ENCODE data around the gene RPLP2. TPM values are rescaled to one million over a fixed set of nuclear protein-coding genes. Genes with fewer than 3 reads are reported as not detected.

Gene RPLP2
- total and polyA plus RNA-seq, 2 donors (not counting 1 experiment from before 2014, with no cell fraction given) = 525 to 3,947 TPM

DNA sequence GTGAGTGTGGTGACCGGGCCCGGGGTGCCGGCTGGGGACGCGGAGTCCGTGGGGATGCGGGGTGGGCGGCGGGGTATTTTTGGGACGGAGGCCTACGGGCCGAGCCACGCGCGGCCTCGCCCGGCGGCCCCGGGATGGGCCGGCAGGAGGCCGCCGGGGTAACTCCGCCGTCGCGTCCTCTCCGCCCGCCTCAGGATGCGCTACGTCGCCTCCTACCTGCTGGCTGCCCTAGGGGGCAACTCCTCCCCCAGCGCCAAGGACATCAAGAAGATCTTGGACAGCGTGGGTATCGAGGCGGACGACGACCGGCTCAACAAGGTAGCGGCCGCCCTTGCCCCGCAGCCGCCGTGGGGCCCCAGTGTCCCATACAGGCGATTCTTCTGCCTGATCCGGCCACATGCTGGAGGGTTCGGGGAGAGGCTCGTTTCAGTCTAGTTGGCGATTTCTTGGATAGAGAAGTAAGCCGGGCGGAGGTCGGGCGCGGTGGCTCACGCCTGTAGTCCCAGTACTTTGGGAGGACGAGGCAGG is 337 bp downstream of the RPLP2 start:
- Histone ChIP-seq H3K4me3 (ENCODE audit: control extremely low read depth in 1 of 5, extremely low read depth in 1 of 5, insufficient read depth in 1 of 5, low read depth in 2 of 5, low read length in 4 of 5) (peak overlapping the region; percentile 53 to 95 (median 86)), H3K36me3 (replicated peaks in 1 of 2; ENCODE audit: control extremely low read depth in 1 of 2, control insufficient read depth in 1 of 2, extremely low read depth in 1 of 2, insufficient read depth in 2 of 2, low read length in 1 of 2) (peaks cover 2 to 24% of the 10 kb centered on the region in 2 experiments), H2AFZ (ENCODE audit: insufficient read depth, low read depth, low read length, poor library complexity, severe bottlenecking) (peak overlapping the region; percentile 93), H3K4me1 (ENCODE audit: control insufficient read depth in 2 of 2, insufficient read depth in 2 of 2, low read length in 2 of 2) (peaks cover 21 to 31% of the 10 kb centered on the region in 2 donors), H3K4me2 (replicated peaks; ENCODE audit: low read depth, low read length, poor library complexity, severe bottlenecking) (peak overlapping the region; percentile 87), H3K9me3 (ENCODE audit: control extremely low read depth in 1 of 3, control insufficient read depth in 2 of 3, insufficient read depth in 1 of 3, low read length in 2 of 3) (no peaks in the 10 kb centered on the region), H3K27ac (ENCODE audit: low read length in 2 of 2) (peak overlapping the region; percentile 83 to 94), H3K79me2 (ENCODE audit: control insufficient read depth, insufficient read depth, low read length) (peaks cover 27% of the 10 kb centered on the region), H3K27me3 (replicated peaks in 1 of 4; ENCODE audit: control extremely low read depth in 1 of 4, control insufficient read depth in 3 of 4, insufficient read depth in 4 of 4, low read length in 3 of 4) (no peaks in the 10 kb centered on the region), H4K20me1 (ENCODE audit: control insufficient read depth, insufficient read depth, low read length, poor library complexity, severe bottlenecking) (peaks cover 36% of the 10 kb centered on the region), H3K9ac (ENCODE audit: low read length) (peak overlapping the region; percentile 90)
- TF ChIP-seq EZH2 (IDR thresholded peaks at IDR 0.05; ENCODE audit: borderline replicate concordance, insufficient read depth, low read depth, low read length, poor library complexity, severe bottlenecking) = no peak
- TF ChIP-seq, protein P1, sequence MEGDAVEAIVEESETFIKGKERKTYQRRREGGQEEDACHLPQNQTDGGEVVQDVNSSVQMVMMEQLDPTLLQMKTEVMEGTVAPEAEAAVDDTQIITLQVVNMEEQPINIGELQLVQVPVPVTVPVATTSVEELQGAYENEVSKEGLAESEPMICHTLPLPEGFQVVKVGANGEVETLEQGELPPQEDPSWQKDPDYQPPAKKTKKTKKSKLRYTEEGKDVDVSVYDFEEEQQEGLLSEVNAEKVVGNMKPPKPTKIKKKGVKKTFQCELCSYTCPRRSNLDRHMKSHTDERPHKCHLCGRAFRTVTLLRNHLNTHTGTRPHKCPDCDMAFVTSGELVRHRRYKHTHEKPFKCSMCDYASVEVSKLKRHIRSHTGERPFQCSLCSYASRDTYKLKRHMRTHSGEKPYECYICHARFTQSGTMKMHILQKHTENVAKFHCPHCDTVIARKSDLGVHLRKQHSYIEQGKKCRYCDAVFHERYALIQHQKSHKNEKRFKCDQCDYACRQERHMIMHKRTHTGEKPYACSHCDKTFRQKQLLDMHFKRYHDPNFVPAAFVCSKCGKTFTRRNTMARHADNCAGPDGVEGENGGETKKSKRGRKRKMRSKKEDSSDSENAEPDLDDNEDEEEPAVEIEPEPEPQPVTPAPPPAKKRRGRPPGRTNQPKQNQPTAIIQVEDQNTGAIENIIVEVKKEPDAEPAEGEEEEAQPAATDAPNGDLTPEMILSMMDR (IDR thresholded peaks at IDR 0.05) = peak; percentile 13
- POLR2A ChIA-PET = interaction anchor here (0.6 to 2.9 kb wide), 6 partner anchors 9 to 116 kb away, joined by 3 to 32 read pairs (median 9); partner anchors contain the start of genes PNPLA2, POLR2L, SLC25A22 and TSPAN4
- ATAC-seq (ENCODE audit: low read depth) (peak; percentile 2), DNase-seq (no peak)
- H3K27me3 Mint-ChIP-seq = no peaks in the 10 kb centered on the region
- H3K4me3 Mint-ChIP-seq = peak overlapping the region; percentile 96
- CTCF ChIA-PET = interaction anchor here (1.1 to 2.6 kb wide), 4 partner anchors 9 to 21 kb away, joined by 3 to 14 read pairs (median 4); partner anchors contain the start of gene PNPLA2
- intact Hi-C loops (cut with micrococcal nuclease) = no loop called here
- peak overlapping the region; percentile 99 for H3K27ac Mint-ChIP-seq
- H3K4me1 Mint-ChIP-seq = peaks cover 40% of the 10 kb centered on the region
- WGBS (ENCODE audit: insufficient coverage) = under 1% methylated on average over 54 of the region's 55 CpGs
- no peaks in the 10 kb centered on the region for H3K9me3 Mint-ChIP-seq (ENCODE audit: insufficient read depth)
